GM23338 (cell line): ENCODE measurements around the gene EIF4G3. TPM values are rescaled to one million over a fixed set of nuclear protein-coding genes. Genes with fewer than 3 reads are reported as not detected.

Source experiments
- ATAC-seq: fragments of 200-7000 bp; cut with Tn5 transposase; 3 replicates; pipeline ENCODE4 v1.9.1; 2020
- DNase-seq: peaks from one replicate; pipeline ENCODE4 v3.0.0-alpha.2; 2015; ENCODE audit warnings: low spot score
- H2AFZ ChIP-seq: fragments of 200-600 bp; sonication (generic); 2 replicates; pipeline ENCODE4 v1.8.0; 2016; ENCODE audit warnings: antibody characterized with exemption, mild to moderate bottlenecking, moderate library complexity
- H3F3A ChIP-seq: fragments of 200-600 bp; sonication (generic); replicated peaks from 2 replicates; pipeline ENCODE4 v1.8.0; 2017; ENCODE audit warnings: antibody characterized with exemption, mixed run types, low read depth
- H3K27ac ChIP-seq: fragments of 200-600 bp; sonication (generic); 2 replicates; pipeline ENCODE4 v1.6.1; 2016; ENCODE audit warnings: low read depth
- H3K27me3 ChIP-seq: fragments of 200-600 bp; sonication (generic); 2 replicates; pipeline ENCODE4 v1.8.0; 2016; ENCODE audit warnings: mild to moderate bottlenecking, mixed run types, moderate library complexity; ENCODE audit not compliant: insufficient read depth
- H3K36me3 ChIP-seq: fragments of 200-600 bp; sonication (generic); 2 replicates; pipeline ENCODE4 v1.8.0; 2016; ENCODE audit warnings: mild to moderate bottlenecking; ENCODE audit not compliant: insufficient read depth
- H3K4me1 ChIP-seq: fragments of 200-600 bp; sonication (generic); 2 replicates; pipeline ENCODE4 v1.8.0; 2016; ENCODE audit warnings: mild to moderate bottlenecking, moderate library complexity; ENCODE audit not compliant: insufficient read depth
- H3K4me2 ChIP-seq: fragments of 200-600 bp; sonication (generic); 2 replicates; pipeline ENCODE4 v1.7.1; 2017; ENCODE audit warnings: mixed run types
- H3K4me3 ChIP-seq: fragments of 200-600 bp; sonication (generic); 2 replicates; pipeline ENCODE4 v1.6.1; 2016; ENCODE audit warnings: mixed run types
- H3K79me2 ChIP-seq: fragments of 200-600 bp; sonication (generic); replicated peaks from 2 replicates; pipeline ENCODE4 v1.8.0; 2017; ENCODE audit warnings: mild to moderate bottlenecking; ENCODE audit not compliant: insufficient read depth
- H3K9me2 ChIP-seq: fragments of 200-600 bp; sonication (generic); 2 replicates; pipeline ENCODE4 v1.8.0; 2017; ENCODE audit not compliant: insufficient read depth
- H4K20me1 ChIP-seq: fragments of 200-600 bp; sonication (generic); replicated peaks from 2 replicates; pipeline ENCODE4 v1.8.0; 2017; ENCODE audit warnings: mild to moderate bottlenecking; ENCODE audit not compliant: insufficient read depth
- H3K27ac Mint-ChIP-seq: 2 replicates; pipeline ENCODE4 v1.8.0; 2020; ENCODE audit warnings: inconsistent platforms, mild to moderate bottlenecking, moderate library complexity, mixed read lengths
- H3K27me3 Mint-ChIP-seq: 3 replicates; pipeline ENCODE4 v1.8.0; 2022; ENCODE audit warnings: low read depth, mild to moderate bottlenecking, moderate library complexity, mixed read lengths, inconsistent platforms; ENCODE audit not compliant: insufficient read depth, poor library complexity
- H3K36me3 Mint-ChIP-seq: 3 replicates; pipeline ENCODE4 v1.8.0; 2021; ENCODE audit warnings: low read depth, mild to moderate bottlenecking, inconsistent platforms, moderate library complexity, mixed read lengths
- H3K4me1 Mint-ChIP-seq: 3 replicates; pipeline ENCODE4 v1.8.0; 2020; ENCODE audit warnings: mild to moderate bottlenecking, inconsistent platforms, mixed read lengths
- H3K4me3 Mint-ChIP-seq: 3 replicates; pipeline ENCODE4 v1.8.0; 2021; ENCODE audit warnings: moderate library complexity, mild to moderate bottlenecking, inconsistent platforms, mixed read lengths
- H3K9me3 Mint-ChIP-seq: 3 replicates; pipeline ENCODE4 v1.8.0; 2020; ENCODE audit warnings: moderate library complexity, mild to moderate bottlenecking, inconsistent platforms, mixed read lengths
- CREB1 ChIP-seq: fragments of 250-450 bp; sonication (Bioruptor Pico); IDR thresholded peaks from 2 replicates; pipeline ENCODE4 v1.5.0; 2020; ENCODE audit warnings: low read depth, mild to moderate bottlenecking, moderate library complexity
- CTCF ChIP-seq, 2 experiments: fragments of 200-600 bp in 1 of 2; sonication (generic) in 1 of 2; conservative IDR thresholded peaks; 2 replicates each; pipeline versions ENCODE4 v1.5.1 to v1.6.1; 2016 to 2017; ENCODE audit warnings: antibody characterized with exemption in 2 of 2, low read depth in 2 of 2, mild to moderate bottlenecking in 2 of 2, moderate library complexity in 1 of 2
- ETS1 ChIP-seq: IDR thresholded peaks from 2 replicates; pipeline ENCODE4 v1.6.1; 2016; ENCODE audit warnings: antibody characterized with exemption
- EZH2 ChIP-seq: fragments of 200-600 bp; sonication (generic); IDR thresholded peaks from one replicate; pipeline ENCODE4 v1.8.0; 2017; ENCODE audit warnings: antibody characterized with exemption, mild to moderate bottlenecking, low read depth; ENCODE audit not compliant: unreplicated experiment
- EZH2phosphoT487 ChIP-seq: fragments of 200-600 bp; sonication (generic); IDR thresholded peaks from one replicate; pipeline ENCODE4 v1.8.1; 2018; ENCODE audit warnings: antibody characterized with exemption; ENCODE audit not compliant: unreplicated experiment
- JUNB ChIP-seq: IDR thresholded peaks from one replicate; pipeline ENCODE4 v1.6.1; 2016; ENCODE audit warnings: antibody characterized with exemption; ENCODE audit not compliant: unreplicated experiment
- NANOG ChIP-seq: IDR thresholded peaks from 2 replicates; pipeline ENCODE4 v1.6.1; 2016; ENCODE audit warnings: antibody characterized with exemption, borderline replicate concordance
- POLR2AphosphoS5 ChIP-seq: IDR thresholded peaks from 2 replicates; pipeline ENCODE4 v1.6.1; 2016; ENCODE audit warnings: antibody characterized with exemption, low read depth
- REST ChIP-seq: IDR thresholded peaks from one replicate; pipeline ENCODE4 v1.6.1; 2018; ENCODE audit warnings: antibody characterized with exemption; ENCODE audit not compliant: unreplicated experiment
- STAT1 ChIP-seq: IDR thresholded peaks from one replicate; pipeline ENCODE4 v1.6.1; 2016; ENCODE audit warnings: antibody characterized with exemption; ENCODE audit not compliant: unreplicated experiment
- ZNF114 ChIP-seq: fragments of 250-450 bp; sonication (Bioruptor Pico); IDR thresholded peaks from 2 replicates; pipeline ENCODE4 v1.5.0; 2020; ENCODE audit warnings: mild to moderate bottlenecking, moderate library complexity
- ZNF331 ChIP-seq: fragments of 250-450 bp; sonication (Bioruptor Pico); IDR thresholded peaks from 2 replicates; pipeline ENCODE4 v1.5.0; 2020; ENCODE audit warnings: low read depth, mild to moderate bottlenecking, moderate library complexity
- ZNF462 ChIP-seq: fragments of 250-450 bp; sonication (Bioruptor Pico); IDR thresholded peaks from 2 replicates; pipeline ENCODE4 v1.5.0; 2020; ENCODE audit warnings: mild to moderate bottlenecking, moderate library complexity
- polyA plus RNA-seq: library from polyadenylated mRNA; unstranded; fragments of >200 nt; fragmentation: Nextera tagmentation; extraction: Ambion mirVana; gene quantifications from 2 replicates; pipeline ENCODE4 v1.2.1, GENCODE V29; 2016
- total RNA-seq: library from RNA; depleted of rRNA; stranded (reverse); fragments of >200 nt; shearing (Covaris generic); gene quantifications from 2 replicates; pipeline ENCODE4 v1.2.3, GENCODE V29; 2014

EIF4G3 gene
- total and polyA plus RNA-seq, 2 experiments from 2014 or later = 37.9 to 68.1 TPM

- ATAC-seq (no peak), DNase-seq (no peak)
- Histone ChIP-seq H3K36me3 (no peaks in the 10 kb centered on the region), H3K9me2 (no peaks in the 10 kb centered on the region), H2AFZ (no peak overlapping the region), H3K4me1 (no peaks in the 10 kb centered on the region; the same call in 1 of the 2 replicates), H3K79me2 (no peaks in the 10 kb centered on the region), H3F3A (no peaks in the 10 kb centered on the region), H3K4me2 (no peak overlapping the region), H4K20me1 (peaks cover 3% of the 10 kb centered on the region), H3K4me3 (no peak overlapping the region), H3K27me3 (peaks cover 100% of the 10 kb centered on the region), H3K27ac (no peak overlapping the region)
- H3K4me3 Mint-ChIP-seq = no peak overlapping the region
- no peak overlapping the region for H3K27ac Mint-ChIP-seq
- H3K36me3 Mint-ChIP-seq = no peaks in the 10 kb centered on the region
- H3K4me1 Mint-ChIP-seq = no peaks in the 10 kb centered on the region
- H3K9me3 Mint-ChIP-seq = no peaks in the 10 kb centered on the region
- peaks cover 87% of the 10 kb centered on the region for H3K27me3 Mint-ChIP-seq
- TF ChIP-seq ZNF462 (CRISPR knock-in tag) (no peak), STAT1 (no peak), REST (no peak), CREB1 (CRISPR knock-in tag) (no peak), JUNB (no peak), NANOG (no peak), CTCF (conservative IDR thresholded peaks at IDR 0.05; ENCODE audit: low read depth in 2 of 2) (no peak), EZH2 (no peak), ZNF114 (CRISPR knock-in tag) (no peak), ZNF331 (no peak), EZH2phosphoT487 (no peak), ETS1 (no peak), POLR2AphosphoS5 (no peak)
Measured at GRCh38 chr1:21189421-21189820, 12.7 kb upstream of the EIF4G3 start.
